HepG2 (cell line): ENCODE measurements around the gene JOSD2. TPM values are rescaled to one million over a fixed set of nuclear protein-coding genes. Genes with fewer than 3 reads are reported as not detected.

Experiments
- CREB3 ChIP-seq: sonication (generic); formaldehyde crosslinking; IDR thresholded peaks from 2 replicates; pipeline ENCODE4 v1.5.0; 2020; ENCODE audit warnings: missing genetic modification reagents
- IKZF5 ChIP-seq: IDR thresholded peaks from 2 replicates; pipeline ENCODE4 v1.6.1; 2018; ENCODE audit warnings: missing genetic modification reagents, mild to moderate bottlenecking, missing compliant biosample characterization
- MTA1 ChIP-seq: sonication (generic); formaldehyde crosslinking; IDR thresholded peaks from 2 replicates; pipeline ENCODE4 v1.4.0; 2020; ENCODE audit warnings: missing genetic modification reagents, mild to moderate bottlenecking, borderline replicate concordance
- NFATC3 ChIP-seq: sonication (generic); formaldehyde crosslinking; IDR thresholded peaks from 2 replicates; pipeline ENCODE4 v1.5.1; 2020; ENCODE audit warnings: mild to moderate bottlenecking, missing genetic modification reagents
- NFKB2 ChIP-seq: sonication (generic); formaldehyde crosslinking; IDR thresholded peaks from 2 replicates; pipeline ENCODE4 v1.4.0; 2020; ENCODE audit warnings: missing genetic modification reagents, borderline replicate concordance
- NR2F6 ChIP-seq, 2 experiments: IDR thresholded peaks; 2 replicates each; pipeline ENCODE4 v1.6.1; 2016; ENCODE audit warnings: antibody characterized with exemption in 1 of 2, mild to moderate bottlenecking in 1 of 2
- SOX13 ChIP-seq, 3 experiments: fragments of 450-650 bp in 1 of 3; sonication (generic) in 1 of 3; formaldehyde crosslinking in 1 of 3; IDR thresholded peaks in 2 of 3; conservative IDR thresholded peaks in 1 of 3; 2 replicates each; pipeline versions ENCODE4 v1.5.0 to v1.6.1; 2016 to 2020; ENCODE audit warnings: antibody characterized with exemption in 1 of 3, mild to moderate bottlenecking in 1 of 3, missing compliant biosample characterization in 1 of 3, missing genetic modification reagents in 1 of 3, moderate library complexity in 1 of 3
- SOX6 ChIP-seq, 2 experiments: fragments of 450-650 bp in 1 of 2; sonication (generic) in 1 of 2; formaldehyde crosslinking in 1 of 2; IDR thresholded peaks; 2 replicates each; pipeline versions ENCODE4 v1.4.0 to v1.6.1; 2017 to 2020; ENCODE audit warnings: antibody characterized with exemption in 1 of 2, mild to moderate bottlenecking in 1 of 2, missing genetic modification reagents in 1 of 2
- STAG1 ChIP-seq: sonication (generic); formaldehyde crosslinking; IDR thresholded peaks from 2 replicates; pipeline ENCODE4 v1.4.0; 2020; ENCODE audit warnings: missing genetic modification reagents
- ZMYM2 ChIP-seq: sonication (generic); formaldehyde crosslinking; IDR thresholded peaks from 2 replicates; pipeline ENCODE4 v1.8.0; 2022; ENCODE audit warnings: mild to moderate bottlenecking, missing genetic modification reagents
- polyA plus RNA-seq, 8 experiments: library from polyadenylated mRNA; depleted of rRNA in 3 of 8; stranded (reverse) in 7 of 8; unstranded in 1 of 8; fragments of >200 nt; fragmentation: Illumina TruSeq in 4 of 8; extraction: Trizol in 4 of 8; gene quantifications; 2 replicates each; pipeline versions ENCODE4 v1.2.1 to v1.2.3, GENCODE V29; 2011 to 2016; ENCODE audit warnings: low read depth in 4 of 8, missing spikeins in 1 of 8, mixed read lengths in 1 of 8; ENCODE audit not compliant: insufficient read depth in 1 of 8
- total RNA-seq, 5 experiments: library from RNA; depleted of rRNA; stranded (reverse); fragments of >200 nt; fragmentation: Illumina TruSeq; extraction: Trizol; gene quantifications; 2 replicates each; pipeline ENCODE4 v1.2.3, GENCODE V29; 2016; ENCODE audit warnings: low read depth in 1 of 5
- TF ChIP-seq, protein P1 (sequence below): sonication (generic); formaldehyde crosslinking; IDR thresholded peaks from 2 replicates; pipeline ENCODE4 v1.5.1; 2020; ENCODE audit warnings: mild to moderate bottlenecking, missing genetic modification reagents, moderate library complexity
- TF ChIP-seq, protein P2 (sequence below): sonication (generic); formaldehyde crosslinking; IDR thresholded peaks from 2 replicates; pipeline ENCODE4 v1.5.0; 2020; ENCODE audit warnings: mild to moderate bottlenecking, missing genetic modification reagents, moderate library complexity
- TF ChIP-seq, protein P3 (sequence below): sonication (generic); formaldehyde crosslinking; IDR thresholded peaks from 2 replicates; pipeline ENCODE4 v1.4.0; 2020; ENCODE audit warnings: mild to moderate bottlenecking, missing genetic modification reagents, borderline replicate concordance

JOSD2 gene
- total and polyA plus RNA-seq, 2 of the 13 experiments (the other 11 are each of a cell fraction or from before 2014, with no cell fraction given): 2.0 to 4.1 TPM

DNA sequence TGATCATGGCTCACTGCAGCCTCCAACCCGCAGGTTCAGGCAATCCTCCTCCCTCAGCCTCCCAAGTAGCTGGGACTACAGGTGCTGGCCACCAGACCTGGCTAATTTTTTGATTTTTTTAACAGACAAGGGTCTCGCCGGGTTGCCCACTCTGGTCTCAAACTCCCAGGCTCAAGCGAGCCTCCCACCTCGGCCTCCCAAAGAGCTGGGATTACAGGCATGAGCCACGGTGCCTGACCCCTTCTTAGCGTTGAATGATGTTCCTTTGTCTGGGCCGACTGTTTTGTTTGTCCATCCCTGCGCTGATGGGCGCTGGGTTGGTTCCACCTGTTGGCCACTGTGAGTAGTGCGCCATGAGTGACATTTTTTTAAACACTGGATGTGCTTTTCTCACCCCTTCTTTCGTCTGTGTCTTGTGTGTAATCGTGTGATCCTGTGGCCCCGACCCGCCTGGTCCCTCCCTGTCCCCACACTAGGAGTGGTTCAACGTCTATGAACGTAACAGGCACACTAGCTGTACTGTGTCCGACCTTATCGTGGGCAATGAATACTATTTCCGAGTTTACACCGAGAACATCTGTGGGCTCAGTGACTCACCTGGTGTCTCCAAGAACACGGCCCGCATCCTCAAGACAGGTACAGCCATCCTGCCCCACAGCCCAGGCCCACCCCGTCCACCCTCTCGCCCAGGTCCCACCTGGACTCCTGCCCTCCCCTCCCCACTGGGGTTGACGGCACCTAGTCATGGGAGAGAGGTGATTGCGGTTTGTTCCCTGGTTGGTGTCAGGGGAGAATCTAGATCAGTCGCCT lies 49.7 kb downstream of the JOSD2 start (continued):
- TF ChIP-seq, protein P1, sequence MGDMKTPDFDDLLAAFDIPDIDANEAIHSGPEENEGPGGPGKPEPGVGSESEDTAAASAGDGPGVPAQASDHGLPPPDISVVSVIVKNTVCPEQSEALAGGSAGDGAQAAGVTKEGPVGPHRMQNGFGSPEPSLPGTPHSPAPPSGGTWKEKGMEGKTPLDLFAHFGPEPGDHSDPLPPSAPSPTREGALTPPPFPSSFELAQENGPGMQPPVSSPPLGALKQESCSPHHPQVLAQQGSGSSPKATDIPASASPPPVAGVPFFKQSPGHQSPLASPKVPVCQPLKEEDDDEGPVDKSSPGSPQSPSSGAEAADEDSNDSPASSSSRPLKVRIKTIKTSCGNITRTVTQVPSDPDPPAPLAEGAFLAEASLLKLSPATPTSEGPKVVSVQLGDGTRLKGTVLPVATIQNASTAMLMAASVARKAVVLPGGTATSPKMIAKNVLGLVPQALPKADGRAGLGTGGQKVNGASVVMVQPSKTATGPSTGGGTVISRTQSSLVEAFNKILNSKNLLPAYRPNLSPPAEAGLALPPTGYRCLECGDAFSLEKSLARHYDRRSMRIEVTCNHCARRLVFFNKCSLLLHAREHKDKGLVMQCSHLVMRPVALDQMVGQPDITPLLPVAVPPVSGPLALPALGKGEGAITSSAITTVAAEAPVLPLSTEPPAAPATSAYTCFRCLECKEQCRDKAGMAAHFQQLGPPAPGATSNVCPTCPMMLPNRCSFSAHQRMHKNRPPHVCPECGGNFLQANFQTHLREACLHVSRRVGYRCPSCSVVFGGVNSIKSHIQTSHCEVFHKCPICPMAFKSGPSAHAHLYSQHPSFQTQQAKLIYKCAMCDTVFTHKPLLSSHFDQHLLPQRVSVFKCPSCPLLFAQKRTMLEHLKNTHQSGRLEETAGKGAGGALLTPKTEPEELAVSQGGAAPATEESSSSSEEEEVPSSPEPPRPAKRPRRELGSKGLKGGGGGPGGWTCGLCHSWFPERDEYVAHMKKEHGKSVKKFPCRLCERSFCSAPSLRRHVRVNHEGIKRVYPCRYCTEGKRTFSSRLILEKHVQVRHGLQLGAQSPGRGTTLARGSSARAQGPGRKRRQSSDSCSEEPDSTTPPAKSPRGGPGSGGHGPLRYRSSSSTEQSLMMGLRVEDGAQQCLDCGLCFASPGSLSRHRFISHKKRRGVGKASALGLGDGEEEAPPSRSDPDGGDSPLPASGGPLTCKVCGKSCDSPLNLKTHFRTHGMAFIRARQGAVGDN (CRISPR knock-in tag): peak; percentile 42
- TF ChIP-seq NFATC3 (CRISPR knock-in tag): no peak
- TF ChIP-seq MTA1 (CRISPR knock-in tag): no peak
- TF ChIP-seq STAG1 (CRISPR knock-in tag): peak; percentile 80
- no peak for TF ChIP-seq SOX6 (IDR thresholded peaks at IDR 0.05)
- TF ChIP-seq SOX6 (CRISPR knock-in tag; IDR thresholded peaks at IDR 0.05): peak; percentile 17
- no peak for TF ChIP-seq NR2F6 (IDR thresholded peaks at IDR 0.05)
- 0 out of 2 replicates have a peak, but pooled peaks have one; percentile 13 for TF ChIP-seq NR2F6 (CRISPR knock-in tag; IDR thresholded peaks at IDR 0.05)
- TF ChIP-seq, protein P2, sequence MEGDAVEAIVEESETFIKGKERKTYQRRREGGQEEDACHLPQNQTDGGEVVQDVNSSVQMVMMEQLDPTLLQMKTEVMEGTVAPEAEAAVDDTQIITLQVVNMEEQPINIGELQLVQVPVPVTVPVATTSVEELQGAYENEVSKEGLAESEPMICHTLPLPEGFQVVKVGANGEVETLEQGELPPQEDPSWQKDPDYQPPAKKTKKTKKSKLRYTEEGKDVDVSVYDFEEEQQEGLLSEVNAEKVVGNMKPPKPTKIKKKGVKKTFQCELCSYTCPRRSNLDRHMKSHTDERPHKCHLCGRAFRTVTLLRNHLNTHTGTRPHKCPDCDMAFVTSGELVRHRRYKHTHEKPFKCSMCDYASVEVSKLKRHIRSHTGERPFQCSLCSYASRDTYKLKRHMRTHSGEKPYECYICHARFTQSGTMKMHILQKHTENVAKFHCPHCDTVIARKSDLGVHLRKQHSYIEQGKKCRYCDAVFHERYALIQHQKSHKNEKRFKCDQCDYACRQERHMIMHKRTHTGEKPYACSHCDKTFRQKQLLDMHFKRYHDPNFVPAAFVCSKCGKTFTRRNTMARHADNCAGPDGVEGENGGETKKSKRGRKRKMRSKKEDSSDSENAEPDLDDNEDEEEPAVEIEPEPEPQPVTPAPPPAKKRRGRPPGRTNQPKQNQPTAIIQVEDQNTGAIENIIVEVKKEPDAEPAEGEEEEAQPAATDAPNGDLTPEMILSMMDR (CRISPR knock-in tag): peak; percentile 89
- TF ChIP-seq, protein P3, sequence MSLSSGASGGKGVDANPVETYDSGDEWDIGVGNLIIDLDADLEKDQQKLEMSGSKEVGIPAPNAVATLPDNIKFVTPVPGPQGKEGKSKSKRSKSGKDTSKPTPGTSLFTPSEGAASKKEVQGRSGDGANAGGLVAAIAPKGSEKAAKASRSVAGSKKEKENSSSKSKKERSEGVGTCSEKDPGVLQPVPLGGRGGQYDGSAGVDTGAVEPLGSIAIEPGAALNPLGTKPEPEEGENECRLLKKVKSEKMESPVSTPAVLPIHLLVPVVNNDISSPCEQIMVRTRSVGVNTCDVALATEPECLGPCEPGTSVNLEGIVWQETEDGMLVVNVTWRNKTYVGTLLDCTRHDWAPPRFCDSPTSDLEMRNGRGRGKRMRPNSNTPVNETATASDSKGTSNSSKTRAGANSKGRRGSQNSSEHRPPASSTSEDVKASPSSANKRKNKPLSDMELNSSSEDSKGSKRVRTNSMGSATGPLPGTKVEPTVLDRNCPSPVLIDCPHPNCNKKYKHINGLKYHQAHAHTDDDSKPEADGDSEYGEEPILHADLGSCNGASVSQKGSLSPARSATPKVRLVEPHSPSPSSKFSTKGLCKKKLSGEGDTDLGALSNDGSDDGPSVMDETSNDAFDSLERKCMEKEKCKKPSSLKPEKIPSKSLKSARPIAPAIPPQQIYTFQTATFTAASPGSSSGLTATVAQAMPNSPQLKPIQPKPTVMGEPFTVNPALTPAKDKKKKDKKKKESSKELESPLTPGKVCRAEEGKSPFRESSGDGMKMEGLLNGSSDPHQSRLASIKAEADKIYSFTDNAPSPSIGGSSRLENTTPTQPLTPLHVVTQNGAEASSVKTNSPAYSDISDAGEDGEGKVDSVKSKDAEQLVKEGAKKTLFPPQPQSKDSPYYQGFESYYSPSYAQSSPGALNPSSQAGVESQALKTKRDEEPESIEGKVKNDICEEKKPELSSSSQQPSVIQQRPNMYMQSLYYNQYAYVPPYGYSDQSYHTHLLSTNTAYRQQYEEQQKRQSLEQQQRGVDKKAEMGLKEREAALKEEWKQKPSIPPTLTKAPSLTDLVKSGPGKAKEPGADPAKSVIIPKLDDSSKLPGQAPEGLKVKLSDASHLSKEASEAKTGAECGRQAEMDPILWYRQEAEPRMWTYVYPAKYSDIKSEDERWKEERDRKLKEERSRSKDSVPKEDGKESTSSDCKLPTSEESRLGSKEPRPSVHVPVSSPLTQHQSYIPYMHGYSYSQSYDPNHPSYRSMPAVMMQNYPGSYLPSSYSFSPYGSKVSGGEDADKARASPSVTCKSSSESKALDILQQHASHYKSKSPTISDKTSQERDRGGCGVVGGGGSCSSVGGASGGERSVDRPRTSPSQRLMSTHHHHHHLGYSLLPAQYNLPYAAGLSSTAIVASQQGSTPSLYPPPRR: no peak
- no peak for TF ChIP-seq CREB3
- TF ChIP-seq ZMYM2 (CRISPR knock-in tag): 0 out of 2 replicates have a peak, but pooled peaks have one; percentile 34
- TF ChIP-seq SOX13 (IDR thresholded peaks at IDR 0.05): no peak
- peak in 1 of 2 experiments; percentile 53; a peak in 2 of 4 replicates for TF ChIP-seq SOX13 (CRISPR knock-in tag; conservative IDR thresholded peaks at IDR 0.05 in 1 of 2, IDR thresholded peaks at IDR 0.05 in 1 of 2)
- 0 out of 2 replicates have a peak, but pooled peaks have one; percentile 25 for TF ChIP-seq IKZF5 (CRISPR knock-in tag)
- peak; percentile 37; the same call in 1 of the 2 replicates for TF ChIP-seq NFKB2 (CRISPR knock-in tag)
